Measurements from ENCODE around the gene PRL. TPM values are rescaled to one million over a fixed set of nuclear protein-coding genes. Genes with fewer than 3 reads are reported as not detected.

PRL gene
- total RNA-seq, 1 experiment from 2014 or later, result not detected

DNA sequence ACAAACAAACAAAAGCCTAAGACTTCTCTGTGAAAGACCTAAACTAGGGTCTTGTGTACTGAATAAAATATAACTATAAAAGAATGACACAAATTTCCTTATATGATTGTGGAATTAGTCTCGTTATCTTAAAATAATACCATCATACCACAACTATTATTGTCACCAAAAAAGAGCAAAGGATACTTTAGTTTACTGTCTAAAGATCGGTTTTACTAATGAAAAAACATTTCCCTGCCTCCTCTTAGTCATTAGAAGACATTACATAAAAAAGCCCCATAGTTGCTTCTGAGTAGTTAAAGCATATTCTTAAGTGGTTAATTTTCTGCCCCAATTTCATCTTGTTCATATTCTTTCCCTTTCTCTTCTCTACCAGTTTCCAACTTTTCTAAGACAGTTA is 33.1 kb downstream of the PRL start:
- no peaks in the 10 kb centered on the region for H3K27me3 Mint-ChIP-seq (ENCODE audit: low read depth)
- H3K4me3 Mint-ChIP-seq, result no peak overlapping the region
- Histone ChIP-seq H3K23ac (ENCODE audit: insufficient read length, low read depth, low read length) (no peak overlapping the region), H3K79me2 (ENCODE audit: insufficient read depth, low read length) (no peaks in the 10 kb centered on the region), H4K8ac (replicated peaks; ENCODE audit: insufficient read length, low read depth, low read length) (no peak overlapping the region), H2BK15ac (ENCODE audit: low read depth, low read length) (no peak overlapping the region), H3K27ac (ENCODE audit: insufficient read length, low read depth, low read length) (no peak overlapping the region), H2BK120ac (ENCODE audit: low read depth, low read length, poor library complexity, severe bottlenecking) (no peak overlapping the region), H3K4me1 (ENCODE audit: insufficient read depth, low read length) (no peaks in the 10 kb centered on the region), H4K5ac (ENCODE audit: insufficient read length, low read depth, low read length) (no peak overlapping the region), H2AFZ (ENCODE audit: low read length) (no peak overlapping the region), H3K9ac (ENCODE audit: extremely low read depth, insufficient read length, low read length) (no peak overlapping the region), H3K4me2 (ENCODE audit: insufficient read depth, insufficient read length, low read length) (no peak overlapping the region), H2AK5ac (ENCODE audit: insufficient read length, low read length) (no peak overlapping the region), H4K91ac (ENCODE audit: insufficient read length, low read depth, low read length) (no peak overlapping the region), H3K27me3 (ENCODE audit: insufficient read depth, low read length) (no peaks in the 10 kb centered on the region), H2BK12ac (ENCODE audit: insufficient read length, low read depth, low read length) (no peak overlapping the region), H3K56ac (ENCODE audit: insufficient read length, low read depth, low read length) (no peak overlapping the region), H2BK20ac (ENCODE audit: low read depth, low read length, poor library complexity, severe bottlenecking) (no peak overlapping the region), H4K20me1 (ENCODE audit: control insufficient read depth, insufficient read depth, insufficient read length) (no peaks in the 10 kb centered on the region), H3T11ph (ENCODE audit: low read length) (no peak overlapping the region), H3K18ac (ENCODE audit: insufficient read length, low read depth, low read length) (no peak overlapping the region), H2BK5ac (ENCODE audit: insufficient read length, low read length) (no peak overlapping the region), H3K4ac (ENCODE audit: low read depth, low read length) (no peak overlapping the region), H3K9me3 (ENCODE audit: control insufficient read depth, low read depth, low read length) (no peaks in the 10 kb centered on the region), H3K23me2 (ENCODE audit: insufficient read length, low read depth, low read length, poor library complexity, severe bottlenecking) (no peaks in the 10 kb centered on the region), H3K79me1 (ENCODE audit: insufficient read depth, low read depth, low read length, poor library complexity, severe bottlenecking) (no peaks in the 10 kb centered on the region), H3K14ac (ENCODE audit: insufficient read depth, low read length) (no peak overlapping the region)
- no peak for DNase-seq
- H3K36me3 Mint-ChIP-seq (ENCODE audit: insufficient read depth in 1 of 3, low read depth in 3 of 3), result no peaks in the 10 kb centered on the region
- no peak overlapping the region for H3K27ac Mint-ChIP-seq
- H3K9me3 Mint-ChIP-seq, result peaks cover 0 to 4% of the 10 kb centered on the region in 2 experiments; a peak in 1 of 5 replicates
- WGBS (ENCODE audit: extremely low coverage, insufficient read length, low lambda C conversion rate), result no CpG with 5 or more reads among the region's 2 CpGs
- TF ChIP-seq, protein P1, sequence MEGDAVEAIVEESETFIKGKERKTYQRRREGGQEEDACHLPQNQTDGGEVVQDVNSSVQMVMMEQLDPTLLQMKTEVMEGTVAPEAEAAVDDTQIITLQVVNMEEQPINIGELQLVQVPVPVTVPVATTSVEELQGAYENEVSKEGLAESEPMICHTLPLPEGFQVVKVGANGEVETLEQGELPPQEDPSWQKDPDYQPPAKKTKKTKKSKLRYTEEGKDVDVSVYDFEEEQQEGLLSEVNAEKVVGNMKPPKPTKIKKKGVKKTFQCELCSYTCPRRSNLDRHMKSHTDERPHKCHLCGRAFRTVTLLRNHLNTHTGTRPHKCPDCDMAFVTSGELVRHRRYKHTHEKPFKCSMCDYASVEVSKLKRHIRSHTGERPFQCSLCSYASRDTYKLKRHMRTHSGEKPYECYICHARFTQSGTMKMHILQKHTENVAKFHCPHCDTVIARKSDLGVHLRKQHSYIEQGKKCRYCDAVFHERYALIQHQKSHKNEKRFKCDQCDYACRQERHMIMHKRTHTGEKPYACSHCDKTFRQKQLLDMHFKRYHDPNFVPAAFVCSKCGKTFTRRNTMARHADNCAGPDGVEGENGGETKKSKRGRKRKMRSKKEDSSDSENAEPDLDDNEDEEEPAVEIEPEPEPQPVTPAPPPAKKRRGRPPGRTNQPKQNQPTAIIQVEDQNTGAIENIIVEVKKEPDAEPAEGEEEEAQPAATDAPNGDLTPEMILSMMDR (conservative IDR thresholded peaks at IDR 0.05), result no peak
- H3K4me1 Mint-ChIP-seq, result no peaks in the 10 kb centered on the region

Data from H9 (cell line).